Raji (cell line): Measurements from ENCODE around the gene ATP1A1.

ENCODE experiments used
- POLR2A ChIP-seq: IDR thresholded peaks from 2 replicates; pipeline ENCODE4 v1.6.1; 2011; ENCODE audit warnings: low read depth, low read length, control low read depth; ENCODE audit not compliant: insufficient read depth

ATP1A1 gene

GRCh38 chr1:116359060-116359830 lies 13.8 kb upstream of the ATP1A1 start:
- TF ChIP-seq POLR2A = no peak

GRCh38 chr1:116359871-116360270 lies 13.2 kb upstream of the ATP1A1 start:
- no peak for TF ChIP-seq POLR2A

GRCh38 chr1:116360429-116361173 lies 12.4 kb upstream of the ATP1A1 start:
- no peak for TF ChIP-seq POLR2A

- no peak for TF ChIP-seq POLR2A
These were observed 11.4 kb upstream of the ATP1A1 start for GRCh38 chr1:116361648-116362047.

- no peak for TF ChIP-seq POLR2A
These were observed 11.0 kb upstream of the ATP1A1 start for GRCh38 chr1:116362050-116362449.

- TF ChIP-seq POLR2A = no peak
These were observed 7.7 kb upstream of the ATP1A1 start for GRCh38 chr1:116365353-116365780.

GRCh38 chr1:116365857-116366256 lies 7.2 kb upstream of the ATP1A1 start:
- TF ChIP-seq POLR2A = no peak

GRCh38 chr1:116367256-116367945 lies 5.6 kb upstream of the ATP1A1 start:
- no peak for TF ChIP-seq POLR2A

GRCh38 chr1:116368241-116368640 lies 4.8 kb upstream of the ATP1A1 start:
- TF ChIP-seq POLR2A = no peak

GRCh38 chr1:116370181-116370580 lies 2.9 kb upstream of the ATP1A1 start:
- TF ChIP-seq POLR2A = no peak

- no peak for TF ChIP-seq POLR2A
These were observed 1.3 kb upstream of the ATP1A1 start for GRCh38 chr1:116371752-116372151.

GRCh38 chr1:116372191-116372590 lies 853 bp upstream of the ATP1A1 start:
- TF ChIP-seq POLR2A = no peak

GRCh38 chr1:116373431-116374352 lies 648 bp downstream of the ATP1A1 start:
- no peak; the same call in 1 of the 2 replicates for TF ChIP-seq POLR2A

GRCh38 chr1:116374353-116375147 lies 1.5 kb downstream of the ATP1A1 start:
- TF ChIP-seq POLR2A = no peak
